HCT116 (cell line): Measurements from ENCODE around the gene TMEM184A.

Source experiments
- CTCF ChIP-seq, 3 experiments: fragments of 200-600 bp in 1 of 3; sonication (generic) in 1 of 3; IDR thresholded peaks in 2 of 3; conservative IDR thresholded peaks in 1 of 3; 2 replicates each; pipeline ENCODE4 v1.5.1; 2012 to 2017; ENCODE audit warnings: low read depth in 2 of 3, low read length in 2 of 3, antibody characterized with exemption in 1 of 3, borderline replicate concordance in 1 of 3, control low read depth in 1 of 3, mild to moderate bottlenecking in 1 of 3, mixed read lengths in 1 of 3, mixed run types in 1 of 3, moderate library complexity in 1 of 3; ENCODE audit not compliant: insufficient read depth in 1 of 3
- EGR1 ChIP-seq: IDR thresholded peaks from 2 replicates; pipeline ENCODE4 v1.6.1; 2012; ENCODE audit warnings: low read depth
- ELF1 ChIP-seq: IDR thresholded peaks from 2 replicates; pipeline ENCODE4 v1.6.1; 2012; ENCODE audit warnings: low read depth, borderline replicate concordance
- EZH2 ChIP-seq: fragments of 200-600 bp; sonication (generic); IDR thresholded peaks from 2 replicates; pipeline ENCODE4 v1.6.1; 2017; ENCODE audit warnings: antibody characterized with exemption, mixed run types
- EZH2phosphoT487 ChIP-seq: fragments of 200-600 bp; IDR thresholded peaks from 2 replicates; pipeline ENCODE4 v1.6.1; 2018; ENCODE audit warnings: antibody characterized with exemption, borderline replicate concordance
- MAX ChIP-seq: IDR thresholded peaks from 2 replicates; pipeline ENCODE4 v1.6.1; 2012
- POLR2A ChIP-seq: IDR thresholded peaks from 2 replicates; pipeline ENCODE4 v1.7.0; 2011; ENCODE audit warnings: borderline replicate concordance; ENCODE audit not compliant: insufficient read depth, insufficient read length; ENCODE audit errors: extremely low read depth
- POLR2AphosphoS5 ChIP-seq: IDR thresholded peaks from 2 replicates; pipeline ENCODE4 v1.6.1; 2011; ENCODE audit warnings: mild to moderate bottlenecking, low read depth, low read length, moderate library complexity
- RAD21 ChIP-seq: IDR thresholded peaks from 2 replicates; pipeline ENCODE4 v1.6.1; 2012; ENCODE audit warnings: low read depth, mild to moderate bottlenecking
- SP1 ChIP-seq: IDR thresholded peaks from 2 replicates; pipeline ENCODE4 v1.6.1; 2012; ENCODE audit warnings: low read depth
- SRF ChIP-seq: IDR thresholded peaks from 2 replicates; pipeline ENCODE4 v1.6.1; 2012; ENCODE audit warnings: low read depth
- TCF7L2 ChIP-seq: IDR thresholded peaks from 2 replicates; pipeline ENCODE4 v1.7.0; 2011; ENCODE audit warnings: borderline replicate concordance, inconsistent platforms; ENCODE audit not compliant: insufficient read depth, insufficient read length; ENCODE audit errors: extremely low read depth
- YY1 ChIP-seq: IDR thresholded peaks from 2 replicates; pipeline ENCODE4 v1.6.1; 2011; ENCODE audit warnings: low read length, low read depth, moderate library complexity, mild to moderate bottlenecking; ENCODE audit not compliant: insufficient replicate concordance; ENCODE audit errors: extremely low read depth
- ZBTB33 ChIP-seq: IDR thresholded peaks from 2 replicates; pipeline ENCODE4 v1.6.1; 2011; ENCODE audit warnings: mild to moderate bottlenecking, low read length, moderate library complexity; ENCODE audit not compliant: insufficient replicate concordance; ENCODE audit errors: extremely low read depth

GRCh38 chr7:1591396-1591795, 35.4 kb upstream of the TMEM184A start:
- no peak for TF ChIP-seq CTCF (IDR thresholded peaks at IDR 0.05 in 2 of 3, conservative IDR thresholded peaks at IDR 0.05 in 1 of 3; ENCODE audit: borderline replicate concordance in 1 of 3, insufficient read depth in 1 of 3, low read depth in 2 of 3, low read length in 2 of 3)
- TF ChIP-seq POLR2A: no peak
- TF ChIP-seq EZH2: no peak
- no peak for TF ChIP-seq POLR2AphosphoS5
- no peak for TF ChIP-seq EZH2phosphoT487
- no peak for TF ChIP-seq TCF7L2
- TF ChIP-seq YY1: no peak
- no peak for TF ChIP-seq EGR1
- TF ChIP-seq MAX: no peak
- TF ChIP-seq RAD21: no peak
- no peak for TF ChIP-seq SP1
- no peak for TF ChIP-seq ZBTB33
- TF ChIP-seq ELF1: no peak
- no peak for TF ChIP-seq SRF
